COLO829 (cell line): ENCODE results near the gene TRANK1.
"Not testable (repeated sequence)": the region's sequence is repeated elsewhere in the genome, so short reads cannot be mapped to it uniquely, and the experiment has no call there.

Experiments used
- DNase-seq: peaks from one replicate; pipeline ENCODE4 v3.0.0; 2012; ENCODE audit warnings: low spot score

The TRANK1 gene

GRCh38 chr3:36892457-36893136 lies 52.3 kb downstream of the TRANK1 start:
- DNase-seq: no peak

GRCh38 chr3:36891701-36892160 lies 53.1 kb downstream of the TRANK1 start:
- DNase-seq: no peak

DNA sequence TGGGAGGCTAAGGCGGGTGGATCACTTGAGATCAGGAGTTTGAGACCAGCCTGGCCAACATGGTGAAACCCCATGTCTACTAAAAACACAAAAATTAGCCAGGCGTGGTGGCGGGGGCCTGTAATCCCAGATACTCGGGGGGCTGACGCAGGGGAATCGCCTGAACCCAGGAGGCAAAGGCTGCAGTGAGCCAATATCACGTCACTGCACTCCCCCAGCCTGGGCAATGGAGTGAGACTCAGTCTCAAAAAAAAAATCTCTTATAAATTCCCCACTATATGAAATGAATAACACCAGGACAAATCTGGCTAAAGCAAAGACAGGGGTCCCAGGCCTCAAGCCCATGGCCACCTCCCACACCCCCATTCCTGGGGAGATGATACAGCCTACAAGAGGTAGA lies 53.8 kb downstream of the TRANK1 start:
- not testable (repeated sequence) for DNase-seq

- DNase-seq: no peak
These were observed 54.6 kb downstream of the TRANK1 start for GRCh38 chr3:36890261-36890660.

DNA sequence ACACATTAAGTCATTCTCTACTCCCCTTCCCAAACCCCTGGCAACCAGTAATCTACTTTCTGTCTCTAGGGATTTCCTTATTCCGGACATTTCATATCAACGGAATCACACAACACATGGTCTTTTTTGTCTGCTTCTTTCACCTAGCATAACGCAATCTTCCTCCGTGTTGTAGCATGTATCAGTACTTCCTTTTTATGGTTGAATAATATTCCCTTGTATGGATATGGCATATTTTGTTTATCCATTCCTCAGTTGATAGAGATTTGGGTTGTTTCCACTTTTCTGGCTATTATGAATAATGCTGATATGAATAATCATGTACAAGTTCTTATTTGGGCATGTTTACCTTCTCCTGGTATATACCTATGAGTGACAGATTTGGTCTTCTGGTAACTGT lies 63.1 kb downstream of the TRANK1 start:
- DNase-seq: no peak

DNA sequence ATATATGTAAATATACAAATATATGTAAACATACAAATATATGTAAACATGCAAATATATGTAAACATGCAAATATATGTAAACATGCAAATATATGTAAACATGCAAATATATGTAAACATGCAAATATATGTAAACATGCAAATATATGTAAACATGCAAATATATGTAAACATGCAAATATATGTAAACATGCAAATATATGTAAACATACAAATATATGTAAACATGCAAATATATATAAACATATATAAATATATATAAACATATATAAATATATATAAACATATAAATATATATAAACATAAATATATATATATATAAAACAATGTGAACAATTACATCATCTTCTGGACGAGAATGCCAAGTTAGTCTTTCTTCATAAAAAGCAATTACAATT lies 65.0 kb downstream of the TRANK1 start:
- DNase-seq: not testable (repeated sequence)

GRCh38 chr3:36877930-36878685 lies 66.7 kb downstream of the TRANK1 start:
- no peak for DNase-seq

DNA sequence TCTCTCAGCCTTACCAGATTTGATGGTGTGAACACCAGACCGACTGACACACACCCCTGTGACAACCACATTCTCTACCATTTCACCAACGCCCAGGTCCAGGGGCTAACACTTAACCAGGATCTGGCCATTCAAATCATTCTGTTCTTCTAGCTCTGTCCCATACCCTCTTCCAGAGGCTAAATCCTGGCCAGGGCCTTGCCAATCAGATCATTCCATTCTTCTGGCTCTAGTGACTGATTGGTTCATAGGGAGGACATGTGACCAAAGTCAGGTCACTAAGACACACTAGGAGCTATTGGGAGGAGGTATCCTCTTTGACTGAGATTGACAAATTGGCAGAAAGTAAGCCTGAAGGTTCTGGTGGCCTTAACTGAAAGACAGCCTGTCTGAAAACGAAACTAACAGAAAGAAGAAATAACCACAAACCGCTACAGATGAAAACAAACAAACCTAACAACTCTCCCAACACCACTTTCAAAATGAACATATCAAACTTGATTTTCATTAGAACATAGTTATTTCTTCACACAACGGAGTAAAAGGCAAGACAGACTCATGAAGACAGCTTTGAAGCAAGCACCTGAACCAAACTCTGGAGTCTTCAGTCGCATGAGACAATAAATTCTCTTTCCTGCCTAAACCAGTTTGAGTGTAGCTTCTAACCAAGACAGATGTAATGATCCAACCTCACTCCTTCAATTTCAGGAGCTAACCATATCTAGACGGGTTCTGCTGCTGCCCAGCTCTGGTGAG lies 68.5 kb downstream of the TRANK1 start:
- no peak for DNase-seq

DNA sequence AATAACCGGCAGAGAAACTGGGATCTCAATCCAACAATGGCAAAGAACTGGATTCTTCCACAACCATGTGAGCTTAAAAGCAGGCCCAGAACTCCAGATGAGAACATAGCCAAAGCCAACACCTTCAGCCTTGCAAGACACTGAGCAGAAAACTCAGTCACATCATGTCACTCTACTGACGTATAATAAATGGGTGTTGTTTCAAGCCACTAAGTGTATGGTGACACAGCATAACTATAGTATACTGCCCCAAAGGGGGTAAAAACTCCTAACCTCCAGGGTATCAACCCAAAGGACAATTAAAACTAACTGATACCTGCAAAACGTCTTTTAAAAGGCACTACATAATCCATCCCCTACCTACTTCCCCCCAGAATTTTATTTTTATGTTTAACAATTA lies 69.5 kb downstream of the TRANK1 start:
- DNase-seq: no peak

DNA sequence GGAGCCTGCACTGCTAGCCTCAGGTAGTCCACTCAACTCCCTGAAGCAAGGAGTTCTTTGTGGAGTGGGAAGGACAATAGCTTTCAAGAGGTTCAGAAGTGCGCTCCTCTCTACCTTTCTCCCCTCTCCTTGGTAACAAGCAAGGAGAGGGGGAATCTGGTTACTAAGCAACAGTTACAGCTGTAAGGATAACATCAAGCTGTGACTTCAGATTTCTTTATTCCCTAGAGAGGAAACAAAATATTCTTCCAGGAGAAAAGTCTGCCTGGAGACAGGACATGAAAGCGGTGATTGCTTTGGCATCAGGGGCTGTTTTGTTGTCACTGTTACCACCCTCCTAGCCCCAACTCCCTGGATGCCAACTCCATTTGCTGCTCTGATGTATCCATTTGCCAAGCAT lies 70.4 kb downstream of the TRANK1 start:
- no peak for DNase-seq

- DNase-seq: no peak
These were observed 73.3 kb downstream of the TRANK1 start for GRCh38 chr3:36871379-36872126.

DNA sequence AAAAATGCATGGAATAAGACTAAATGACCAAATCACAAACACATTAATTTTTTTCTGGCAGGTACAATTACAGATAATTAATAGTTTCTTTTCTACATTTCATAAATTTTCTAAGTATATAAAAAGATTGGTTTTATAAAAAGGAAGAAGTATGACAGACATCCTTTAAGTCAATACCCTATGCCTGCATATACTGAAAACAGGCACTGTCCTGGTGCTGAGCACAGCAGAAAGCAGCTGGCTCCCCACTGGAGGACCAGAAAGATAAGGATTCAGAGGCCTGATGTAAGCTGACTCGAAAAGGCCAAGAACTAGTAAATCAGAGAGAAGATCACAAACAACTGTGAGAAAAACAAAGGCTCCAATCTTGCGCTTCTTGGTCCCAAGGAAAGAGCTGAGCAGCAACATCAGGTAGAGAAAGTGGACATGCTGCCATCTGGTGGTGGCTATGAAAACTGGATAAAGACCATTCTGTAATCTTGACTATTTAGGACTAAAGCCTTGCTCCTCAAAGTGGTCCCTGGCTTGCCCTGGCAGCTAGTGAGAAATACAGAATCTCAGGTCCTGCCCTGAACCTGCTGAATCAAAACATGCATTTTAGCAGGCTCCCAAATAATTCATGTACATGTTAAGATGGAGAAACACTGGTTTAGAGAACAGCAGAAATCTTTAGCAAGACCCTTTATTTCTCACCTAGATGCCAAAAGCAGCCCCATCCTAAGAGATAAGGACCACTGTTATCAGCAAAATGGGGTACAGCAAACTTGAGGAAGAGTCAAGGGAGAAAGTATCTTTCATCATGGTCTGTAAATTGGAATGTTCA lies 76.0 kb downstream of the TRANK1 start:
- DNase-seq: peak; percentile 69

DNA sequence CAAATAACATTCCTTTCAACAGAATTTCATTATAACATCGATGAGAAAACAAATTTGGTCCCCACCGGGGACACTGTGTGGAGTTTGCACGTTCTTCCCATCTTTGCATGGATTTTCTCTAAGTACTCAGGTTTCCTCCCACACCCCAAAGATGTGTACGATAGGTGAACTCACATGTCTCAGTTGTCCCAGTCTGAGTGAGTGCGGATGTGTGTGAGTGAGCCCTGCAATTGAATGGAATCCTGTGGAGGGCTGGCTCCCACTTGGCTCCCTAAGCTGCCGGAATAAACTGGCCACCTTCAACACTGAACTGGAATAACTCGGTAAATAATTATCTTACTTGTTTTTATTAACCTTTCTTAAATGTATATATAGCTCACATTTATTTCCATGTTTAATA lies 77.0 kb downstream of the TRANK1 start:
- DNase-seq: no peak

DNA sequence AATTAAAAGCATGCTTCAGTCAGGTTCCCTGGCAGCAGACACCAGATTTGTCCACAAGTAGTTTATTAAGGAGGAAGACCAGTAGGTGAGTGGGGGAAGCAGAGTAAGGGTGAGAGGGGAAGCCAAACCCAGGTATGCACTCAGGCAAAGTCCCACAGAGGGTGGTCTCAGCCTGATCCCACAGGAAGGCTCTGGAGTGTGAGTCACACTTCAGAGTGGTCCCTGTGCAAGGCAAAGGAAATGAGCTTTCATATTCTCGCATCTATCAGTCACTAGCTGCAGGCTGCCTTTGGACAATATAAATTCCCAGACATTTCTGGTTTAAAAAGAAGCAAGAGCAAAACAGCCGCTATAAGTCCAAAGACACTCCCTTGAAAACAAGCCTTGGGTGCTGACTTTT lies 78.5 kb downstream of the TRANK1 start:
- no peak for DNase-seq

- no peak for DNase-seq
These were observed 80.4 kb downstream of the TRANK1 start for GRCh38 chr3:36864180-36865053.

DNA sequence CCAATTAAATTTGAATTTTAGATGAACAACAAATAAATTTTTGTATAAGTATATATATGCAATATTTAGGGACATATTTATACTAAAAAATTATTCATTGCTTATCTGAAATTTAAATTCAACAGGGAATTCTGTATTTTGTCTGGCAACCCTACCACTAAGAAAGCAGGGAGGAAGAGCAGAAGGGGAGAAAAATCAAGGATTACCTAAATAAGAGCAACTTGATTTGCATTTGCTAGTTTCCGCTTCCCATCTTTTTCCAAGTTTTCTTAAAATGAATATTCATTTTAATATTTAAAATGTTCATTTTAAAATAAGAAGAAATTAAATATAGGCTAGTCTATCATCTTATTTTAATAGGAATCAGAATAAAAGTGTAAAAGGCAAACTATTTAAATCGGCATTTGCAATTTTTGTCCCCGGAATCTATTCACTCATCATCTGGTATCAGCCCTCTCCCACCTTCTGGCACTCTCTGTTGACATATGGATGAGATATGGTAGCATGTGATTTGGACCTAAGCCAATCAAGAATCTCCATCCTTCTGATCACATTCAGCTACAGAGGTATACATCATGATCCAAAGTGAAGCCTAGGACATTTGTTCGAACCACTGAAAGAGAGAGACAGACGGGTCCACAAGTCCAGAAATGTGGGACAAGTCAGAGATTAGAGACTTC lies 82.6 kb downstream of the TRANK1 start:
- DNase-seq: no peak

DNA sequence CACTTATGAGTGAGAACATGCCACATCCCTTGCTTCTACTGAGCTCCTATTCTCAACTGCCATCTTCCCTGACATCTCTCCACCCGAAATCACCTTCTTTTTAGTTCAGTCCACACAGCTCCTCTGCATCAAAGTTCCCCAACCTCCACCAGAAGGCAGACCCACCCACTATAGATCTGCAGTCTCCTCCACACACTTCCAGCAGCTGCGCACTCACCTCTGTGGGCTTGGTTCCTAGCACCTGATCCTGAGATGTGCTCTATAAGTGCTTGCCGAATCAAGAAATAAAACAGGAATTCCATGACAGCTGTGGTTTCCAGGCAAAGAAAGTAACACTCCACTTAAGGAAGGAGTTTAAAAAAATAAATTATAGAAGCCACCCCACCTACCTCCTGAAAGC lies 85.4 kb downstream of the TRANK1 start:
- no peak for DNase-seq

DNA sequence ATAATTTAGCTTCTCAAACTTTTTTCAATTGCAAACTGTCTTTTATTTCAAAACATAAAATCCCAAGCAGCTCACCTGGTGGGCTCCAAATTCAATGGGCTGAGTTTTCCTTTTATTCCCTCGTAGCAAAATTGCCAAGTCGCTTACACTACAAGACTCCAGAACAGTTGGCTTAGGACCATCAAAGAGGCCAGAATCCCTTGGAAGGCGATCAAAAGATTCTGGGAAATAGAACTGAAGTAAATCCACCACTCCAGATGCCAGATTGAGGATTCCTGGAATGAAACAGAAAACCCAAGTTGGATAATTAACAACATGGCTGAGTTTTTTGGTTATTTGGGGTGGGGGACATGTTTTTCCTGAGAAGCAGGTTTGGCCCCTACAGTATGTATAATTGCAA lies 92.8 kb downstream of the TRANK1 start:
- DNase-seq: no peak

- no peak for DNase-seq
These were observed 94.1 kb downstream of the TRANK1 start for GRCh38 chr3:36850743-36851142.

- no peak for DNase-seq
These were observed 98.4 kb downstream of the TRANK1 start for GRCh38 chr3:36846406-36846805.
